GM18861 (cell line): Measurements from ENCODE around the gene MDFIC2.
A peak's percentile ranks its signal among the peaks of the same experiment; 100 is the strongest.
"Not testable (repeated sequence)": the region's sequence is repeated elsewhere in the genome, so short reads cannot be mapped to it uniquely, and the experiment has no call there.

ENCODE experiments used
- ATAC-seq: cut with Tn5 transposase; IDR thresholded peaks from one replicate; pipeline ENCODE4 v1.9.1; 2021; ENCODE audit not compliant: unreplicated experiment

Gene MDFIC2

GRCh38 chr3:70261283-70261682, 51.2 kb downstream of the MDFIC2 start:
- no peak for ATAC-seq

- ATAC-seq, result peak; percentile 75
These were observed 55.9 kb downstream of the MDFIC2 start for GRCh38 chr3:70256566-70256965.

GRCh38 chr3:70250492-70250891, 61.9 kb downstream of the MDFIC2 start:
- no peak for ATAC-seq

- ATAC-seq, result no peak
These were observed 62.8 kb downstream of the MDFIC2 start for GRCh38 chr3:70249509-70250160.

GRCh38 chr3:70248856-70249255, 63.6 kb downstream of the MDFIC2 start:
- no peak for ATAC-seq

GRCh38 chr3:70247955-70248354, 64.5 kb downstream of the MDFIC2 start:
- no peak for ATAC-seq

GRCh38 chr3:70245746-70246525, 66.5 kb downstream of the MDFIC2 start:
- no peak for ATAC-seq

DNA sequence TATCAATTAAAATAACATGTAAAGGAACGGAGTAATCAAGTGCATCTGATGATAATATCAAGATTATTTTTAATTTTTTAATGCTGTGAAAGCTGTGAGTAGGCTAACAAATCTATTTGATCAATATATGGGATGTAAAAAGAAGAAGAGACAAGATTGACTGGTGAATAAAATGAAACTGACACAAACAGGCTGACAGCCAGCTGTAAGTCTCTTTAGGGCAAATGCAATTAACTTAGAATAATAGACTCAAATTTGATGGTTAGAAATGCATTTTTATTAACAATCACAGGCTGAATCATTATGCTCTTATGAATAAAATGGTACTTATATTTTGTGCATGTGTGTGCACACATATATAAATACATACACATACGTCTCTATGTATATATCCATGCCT, 68.0 kb downstream of the MDFIC2 start:
- ATAC-seq, result no peak

DNA sequence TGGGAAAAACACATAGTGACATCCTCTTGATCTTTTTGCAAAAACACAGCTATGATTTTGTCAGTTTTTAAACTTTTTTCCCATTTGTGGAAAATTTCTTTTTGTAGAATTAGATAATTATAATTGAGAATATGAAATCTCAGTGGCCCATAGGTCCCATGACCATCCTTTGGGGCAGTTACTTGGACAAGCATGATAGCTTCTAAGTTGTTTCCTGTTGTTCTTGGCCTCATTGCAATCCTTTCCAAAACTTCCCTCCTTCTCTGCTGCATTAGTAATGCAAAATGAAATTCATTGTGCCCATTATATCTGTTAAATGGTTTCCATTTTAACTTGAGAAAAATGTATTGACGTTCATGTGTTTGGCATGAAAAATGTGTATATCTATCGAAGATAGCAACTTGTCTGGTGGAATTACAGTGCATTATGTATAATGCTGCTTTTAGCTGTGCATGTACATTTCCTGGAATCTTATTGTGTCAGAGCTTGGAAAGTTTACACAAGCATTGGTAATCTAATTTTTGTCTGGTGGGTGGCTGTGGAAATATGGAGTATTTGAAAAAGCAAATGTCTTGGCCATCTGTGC, 70.0 kb downstream of the MDFIC2 start:
- no peak for ATAC-seq

DNA sequence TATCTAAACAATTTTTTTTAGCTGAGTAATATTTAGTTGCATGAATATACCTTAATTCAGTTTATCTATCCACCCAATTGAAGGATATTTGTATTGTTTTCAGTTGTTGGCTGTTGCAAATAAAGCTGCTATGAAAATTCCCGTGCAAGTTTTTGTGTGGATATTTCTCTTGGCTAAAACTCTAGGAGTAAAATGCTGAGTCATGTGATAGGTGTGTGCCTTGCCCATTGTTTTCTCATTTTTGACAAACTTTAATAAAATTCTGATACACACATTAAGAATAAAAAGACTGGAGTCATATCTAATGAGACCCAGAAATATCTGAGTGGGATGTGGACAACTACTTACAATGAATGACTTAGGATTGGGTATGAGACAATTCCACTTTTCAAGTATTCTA, 78.6 kb downstream of the MDFIC2 start:
- no peak for ATAC-seq

- no peak for ATAC-seq
These were observed 79.3 kb downstream of the MDFIC2 start for GRCh38 chr3:70233112-70233511.

DNA sequence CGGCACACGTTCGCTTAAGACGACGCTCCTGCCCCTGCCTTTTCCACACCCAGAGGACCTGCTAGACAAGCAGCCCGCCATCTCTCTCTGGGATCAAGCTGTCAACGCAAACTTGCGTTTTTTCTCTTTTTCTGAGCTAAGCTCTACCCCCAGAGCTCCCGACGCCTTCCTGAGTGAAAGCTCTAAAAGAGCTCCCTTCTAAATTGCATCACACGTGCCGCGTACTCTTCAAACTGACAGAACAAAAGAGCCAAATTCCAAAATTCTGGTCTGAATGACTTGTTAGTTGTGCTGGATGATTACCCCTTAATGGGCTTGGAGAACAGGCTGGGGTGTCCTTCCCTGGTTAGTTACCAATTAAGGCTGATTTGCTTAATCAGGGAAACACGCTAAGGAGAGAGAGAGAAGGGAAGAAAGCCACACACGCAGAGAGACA, 81.2 kb downstream of the MDFIC2 start:
- ATAC-seq, result no peak

GRCh38 chr3:70227437-70227836, 85.0 kb downstream of the MDFIC2 start:
- ATAC-seq, result no peak

- ATAC-seq, result no peak
These were observed 87.3 kb downstream of the MDFIC2 start for GRCh38 chr3:70225146-70225545.

DNA sequence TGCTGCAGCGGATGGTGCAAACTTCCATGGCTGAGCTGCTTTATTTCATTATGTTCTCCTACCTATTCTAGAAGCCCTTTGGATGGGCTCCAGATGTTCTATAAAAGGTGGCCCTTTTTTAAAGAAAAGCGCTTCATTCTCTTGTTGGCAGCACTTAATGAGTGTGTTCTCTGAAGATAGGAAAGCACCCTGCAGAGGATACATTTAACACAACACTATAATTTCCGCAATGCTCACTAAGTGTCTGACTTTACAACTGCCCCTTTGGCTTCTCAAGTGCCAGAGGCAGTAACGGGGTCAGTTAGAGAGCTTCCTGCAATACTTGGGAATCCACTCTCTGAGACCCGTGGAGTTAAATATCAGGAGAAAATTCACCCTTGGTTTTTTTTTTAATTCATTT, 88.1 kb downstream of the MDFIC2 start:
- no peak for ATAC-seq

DNA sequence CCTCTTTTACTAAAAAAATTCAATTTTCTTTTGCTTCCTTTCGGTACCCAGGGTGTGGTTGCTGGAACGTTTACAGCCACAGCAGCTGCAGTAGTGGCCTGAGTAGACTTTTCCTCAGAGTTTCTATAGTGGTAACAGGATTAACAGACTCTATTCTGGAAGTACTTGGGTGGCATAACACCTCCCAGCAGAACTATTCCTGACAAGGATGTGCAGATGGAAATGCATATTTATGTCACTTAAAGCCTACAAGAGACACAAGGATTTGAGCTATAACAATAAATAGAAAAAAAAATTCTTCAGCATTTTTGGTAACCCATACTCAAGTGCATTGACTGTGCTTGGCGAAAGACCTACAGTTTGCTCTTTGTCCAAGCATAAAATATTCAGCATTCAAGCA, 94.0 kb downstream of the MDFIC2 start:
- no peak for ATAC-seq

- ATAC-seq, result not testable (repeated sequence)
These were observed 101.2 kb downstream of the MDFIC2 start for GRCh38 chr3:70211274-70211673.

DNA sequence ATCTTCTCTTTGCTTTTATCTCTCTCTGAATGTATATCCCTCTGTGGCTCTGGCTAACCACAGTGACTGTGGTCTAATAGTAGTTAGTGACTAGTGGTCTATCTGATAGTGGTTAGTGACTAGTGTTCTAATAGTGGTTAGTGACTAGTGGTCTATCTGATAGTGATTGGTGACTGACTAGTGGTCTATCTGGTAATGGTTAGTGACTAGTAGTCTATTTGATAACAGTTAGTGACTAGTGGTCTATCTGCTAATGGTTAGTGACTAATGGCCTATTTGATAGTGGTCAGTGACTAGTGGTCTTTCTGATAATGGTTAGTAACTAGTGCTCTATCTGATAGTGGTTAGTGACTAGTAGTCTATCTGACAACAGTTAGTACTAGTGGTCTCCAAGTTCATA, 110.5 kb downstream of the MDFIC2 start:
- no peak for ATAC-seq

- no peak for ATAC-seq
These were observed 122.5 kb downstream of the MDFIC2 start for GRCh38 chr3:70189884-70190473.

DNA sequence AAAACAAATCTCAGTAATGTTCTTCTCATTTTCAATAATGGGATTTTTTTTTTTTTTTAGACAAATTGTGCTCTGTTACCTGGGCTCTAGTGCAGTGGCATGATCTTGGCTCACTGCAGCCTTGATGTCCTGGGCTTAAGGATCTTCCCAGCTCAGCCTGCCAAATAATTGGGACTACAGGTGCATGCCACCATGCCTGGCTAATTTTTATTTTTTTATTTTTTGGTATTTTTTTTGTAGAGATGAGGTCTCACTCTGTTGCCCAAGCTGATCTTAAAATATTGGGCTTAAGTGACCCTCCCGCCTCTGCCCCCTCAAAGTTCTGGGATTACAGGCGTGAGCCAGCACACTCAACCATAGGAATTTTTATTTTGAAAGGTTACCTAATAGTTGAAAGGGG, 126.2 kb downstream of the MDFIC2 start:
- no peak for ATAC-seq

DNA sequence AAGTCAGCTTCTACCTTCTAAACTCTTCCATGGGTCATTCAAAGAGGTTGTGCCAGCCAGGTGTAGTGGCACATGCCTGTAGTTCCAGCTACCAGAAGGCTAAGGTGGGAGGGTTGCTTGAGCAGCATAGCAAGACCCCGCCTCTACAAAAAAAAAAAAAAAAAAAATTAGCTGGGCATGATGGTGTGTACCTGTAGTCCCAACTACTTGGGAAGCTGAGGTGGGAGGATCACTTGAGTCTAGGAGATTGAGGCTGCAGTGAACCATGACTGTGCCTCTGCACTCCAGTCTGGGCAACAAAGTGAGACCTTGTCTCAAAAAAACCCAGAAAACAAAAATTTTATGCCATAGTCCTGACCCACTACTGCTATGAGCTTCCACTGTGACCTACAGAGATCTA, 126.8 kb downstream of the MDFIC2 start:
- no peak for ATAC-seq
